ENCODE data around the gene LDLRAD3. TPM values are rescaled to one million over a fixed set of nuclear protein-coding genes. Genes with fewer than 3 reads are reported as not detected.

The LDLRAD3 gene
- total and polyA plus RNA-seq, 4 donors = 2.2 to 14.3 (median 9.9) TPM

DNA sequence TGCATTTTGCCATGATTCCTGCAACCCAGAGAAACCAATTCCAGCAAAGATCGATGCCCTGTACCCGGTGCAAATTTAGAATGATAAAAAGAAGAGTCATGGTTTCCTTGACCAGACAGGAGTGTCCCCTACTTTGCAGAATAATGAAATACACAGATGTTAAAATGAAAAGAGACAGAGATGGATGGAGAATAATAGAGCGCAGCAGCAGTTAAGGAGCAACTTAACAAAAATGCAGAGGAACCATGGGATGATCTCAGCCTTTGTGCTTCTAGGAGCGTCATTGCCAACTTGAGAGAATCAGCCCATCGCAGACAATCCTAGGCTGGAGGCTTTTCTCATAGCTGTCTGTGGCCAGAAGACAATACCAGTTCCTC is 127.1 kb downstream of the LDLRAD3 start:
- H3K9me3 ChIP-seq (ENCODE audit: control insufficient read depth in 4 of 4, insufficient read depth in 3 of 4, low read length in 3 of 4) = peaks cover 0 to 5% (median 3%) of the 10 kb centered on the region in 4 donors
- H3K27me3 ChIP-seq (ENCODE audit: control insufficient read depth in 3 of 3, insufficient read depth in 3 of 3, low read length in 2 of 3) = no peaks in the 10 kb centered on the region
- 92 to 96% methylated on average over 5 of the region's 5 CpGs for WGBS, 2 donors

GRCh38 chr11:36071917-36072500 is 128.1 kb downstream of the LDLRAD3 start:
- Histone ChIP-seq H3K27me3 (ENCODE audit: control insufficient read depth in 3 of 3, insufficient read depth in 3 of 3, low read length in 2 of 3) (no peaks in the 10 kb centered on the region), H3K9ac (ENCODE audit: insufficient read depth in 1 of 2, low read length in 2 of 2) (no peak overlapping the region), H3K4me1 (ENCODE audit: control insufficient read depth in 5 of 5, insufficient read depth in 5 of 5, low read length in 5 of 5) (peaks cover 0 to 33% (median 9%) of the 10 kb centered on the region in 5 donors), H3K36me3 (ENCODE audit: control insufficient read depth in 4 of 4, insufficient read depth in 4 of 4, low read length in 4 of 4) (no peaks in the 10 kb centered on the region), H3K27ac (ENCODE audit: low read depth in 1 of 2, low read length in 1 of 2) (no peak overlapping the region), H3K4me3 (no peak overlapping the region), H3K9me3 (ENCODE audit: control insufficient read depth in 4 of 4, insufficient read depth in 3 of 4, low read length in 3 of 4) (peaks cover 0 to 3% (median 1%) of the 10 kb centered on the region in 4 donors)
- DNase-seq = no peak
- no peak for TF ChIP-seq CTCF (IDR thresholded peaks at IDR 0.05; ENCODE audit: control extremely low read depth, extremely low read depth)
- WGBS, 2 donors = 73 to 77% methylated on average over 2 of the region's 2 CpGs
- no peak for ATAC-seq (ENCODE audit: insufficient read depth, low FRiP score)

More for the DNA sequence above, 127.1 kb downstream of the LDLRAD3 start:
- Histone ChIP-seq H3K36me3 (ENCODE audit: control insufficient read depth in 4 of 4, insufficient read depth in 4 of 4, low read length in 4 of 4) (no peaks in the 10 kb centered on the region), H3K9ac (ENCODE audit: insufficient read depth in 1 of 2, low read length in 2 of 2) (no peak overlapping the region), H3K4me1 (ENCODE audit: control insufficient read depth in 5 of 5, insufficient read depth in 5 of 5, low read length in 5 of 5) (peaks cover 0 to 33% (median 9%) of the 10 kb centered on the region in 5 donors), H3K27ac (ENCODE audit: low read depth in 1 of 2, low read length in 1 of 2) (no peak overlapping the region), H3K4me3 (no peak overlapping the region)
- TF ChIP-seq CTCF (IDR thresholded peaks at IDR 0.05; ENCODE audit: control extremely low read depth, extremely low read depth) = no peak
- ATAC-seq (ENCODE audit: insufficient read depth, low FRiP score) (no peak), DNase-seq (no peak)

- Histone ChIP-seq H3K27ac (ENCODE audit: low read depth in 1 of 2, low read length in 1 of 2) (peak overlapping the region in 1 of 2 donors; percentile 20), H3K9me3 (ENCODE audit: control insufficient read depth in 4 of 4, insufficient read depth in 3 of 4, low read length in 3 of 4) (peaks cover 0 to 3% (median under 1%) of the 10 kb centered on the region in 4 donors), H3K4me1 (ENCODE audit: control insufficient read depth in 5 of 5, insufficient read depth in 5 of 5, low read length in 5 of 5) (peaks cover 0 to 33% (median 9%) of the 10 kb centered on the region in 5 donors), H3K27me3 (ENCODE audit: control insufficient read depth in 3 of 3, insufficient read depth in 3 of 3, low read length in 2 of 3) (no peaks in the 10 kb centered on the region), H3K36me3 (ENCODE audit: control insufficient read depth in 4 of 4, insufficient read depth in 4 of 4, low read length in 4 of 4) (no peaks in the 10 kb centered on the region), H3K4me3 (no peak overlapping the region), H3K9ac (ENCODE audit: insufficient read depth in 1 of 2, low read length in 2 of 2) (no peak overlapping the region)
- WGBS, 2 donors = 59 to 78% methylated on average over 9 of the region's 9 CpGs
- DNase-seq (peak; percentile 86 to 89 (median 87)), ATAC-seq (ENCODE audit: insufficient read depth, low FRiP score) (no peak)
- no peak for TF ChIP-seq CTCF (IDR thresholded peaks at IDR 0.05; ENCODE audit: control extremely low read depth, extremely low read depth)
Observed at GRCh38 chr11:36073411-36074203, 129.7 kb downstream of the LDLRAD3 start.

Measured in lung (tissue), 12 donors.